HL-60 (cell line): ENCODE measurements around the gene TTC17.

Experiments used
- CTCF ChIP-seq: IDR thresholded peaks from one replicate; pipeline ENCODE4 v1.5.1; 2011; ENCODE audit warnings: low read length, control low read depth, inconsistent platforms; ENCODE audit not compliant: insufficient read depth
- GABPA ChIP-seq: IDR thresholded peaks from 2 replicates; pipeline ENCODE4 v1.6.1; 2012; ENCODE audit warnings: low read depth
- POLR2AphosphoS5 ChIP-seq: IDR thresholded peaks from 2 replicates; pipeline ENCODE4 v1.6.1; 2012; ENCODE audit warnings: low read depth
- TF ChIP-seq, protein P1 (sequence below): IDR thresholded peaks from 2 replicates; pipeline ENCODE4 v1.6.1; 2012; ENCODE audit warnings: low read depth; ENCODE audit not compliant: insufficient replicate concordance

DNA sequence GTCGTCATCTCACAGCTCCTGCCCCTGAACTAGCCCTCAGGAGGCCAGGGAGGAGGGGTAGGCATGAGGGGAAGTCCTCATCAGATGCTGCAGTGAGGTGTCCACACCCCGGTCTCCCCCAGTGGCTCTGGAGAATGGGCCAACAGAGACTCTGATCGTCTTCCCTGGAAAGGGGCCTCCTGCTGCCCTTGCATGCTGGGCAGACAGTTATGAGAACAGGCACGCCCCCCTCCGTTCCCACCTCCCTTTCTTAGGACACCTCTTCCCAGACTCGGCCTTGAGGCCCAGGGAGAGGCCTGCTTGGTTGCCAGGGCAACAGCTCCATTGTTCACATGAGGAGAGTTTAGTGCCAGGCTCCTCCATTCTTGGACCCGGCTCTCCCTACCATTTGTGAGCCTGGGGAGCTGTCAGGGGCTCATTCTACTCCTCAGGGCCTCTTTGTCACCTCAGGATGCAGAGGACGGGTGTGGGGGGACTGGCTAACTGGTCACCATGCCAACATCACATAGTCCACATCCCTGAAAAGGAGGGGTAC lies 157.7 kb downstream of the TTC17 start:
- TF ChIP-seq CTCF (no peak), POLR2AphosphoS5 (no peak), GABPA (no peak)
- TF ChIP-seq, protein P1, sequence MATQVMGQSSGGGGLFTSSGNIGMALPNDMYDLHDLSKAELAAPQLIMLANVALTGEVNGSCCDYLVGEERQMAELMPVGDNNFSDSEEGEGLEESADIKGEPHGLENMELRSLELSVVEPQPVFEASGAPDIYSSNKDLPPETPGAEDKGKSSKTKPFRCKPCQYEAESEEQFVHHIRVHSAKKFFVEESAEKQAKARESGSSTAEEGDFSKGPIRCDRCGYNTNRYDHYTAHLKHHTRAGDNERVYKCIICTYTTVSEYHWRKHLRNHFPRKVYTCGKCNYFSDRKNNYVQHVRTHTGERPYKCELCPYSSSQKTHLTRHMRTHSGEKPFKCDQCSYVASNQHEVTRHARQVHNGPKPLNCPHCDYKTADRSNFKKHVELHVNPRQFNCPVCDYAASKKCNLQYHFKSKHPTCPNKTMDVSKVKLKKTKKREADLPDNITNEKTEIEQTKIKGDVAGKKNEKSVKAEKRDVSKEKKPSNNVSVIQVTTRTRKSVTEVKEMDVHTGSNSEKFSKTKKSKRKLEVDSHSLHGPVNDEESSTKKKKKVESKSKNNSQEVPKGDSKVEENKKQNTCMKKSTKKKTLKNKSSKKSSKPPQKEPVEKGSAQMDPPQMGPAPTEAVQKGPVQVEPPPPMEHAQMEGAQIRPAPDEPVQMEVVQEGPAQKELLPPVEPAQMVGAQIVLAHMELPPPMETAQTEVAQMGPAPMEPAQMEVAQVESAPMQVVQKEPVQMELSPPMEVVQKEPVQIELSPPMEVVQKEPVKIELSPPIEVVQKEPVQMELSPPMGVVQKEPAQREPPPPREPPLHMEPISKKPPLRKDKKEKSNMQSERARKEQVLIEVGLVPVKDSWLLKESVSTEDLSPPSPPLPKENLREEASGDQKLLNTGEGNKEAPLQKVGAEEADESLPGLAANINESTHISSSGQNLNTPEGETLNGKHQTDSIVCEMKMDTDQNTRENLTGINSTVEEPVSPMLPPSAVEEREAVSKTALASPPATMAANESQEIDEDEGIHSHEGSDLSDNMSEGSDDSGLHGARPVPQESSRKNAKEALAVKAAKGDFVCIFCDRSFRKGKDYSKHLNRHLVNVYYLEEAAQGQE, result no peak
